HCT116 (cell line): ENCODE measurements around the gene KDM4E. TPM values are rescaled to one million over a fixed set of nuclear protein-coding genes. Genes with fewer than 3 reads are reported as not detected.

ENCODE experiments used
- ATAC-seq: fragments of 200-7000 bp; cut with Tn5 transposase; 2 replicates; pipeline ENCODE4 v1.9.1; 2020; ENCODE audit warnings: mild to moderate bottlenecking, moderate library complexity
- BruUV-seq: library from RNA; stranded (reverse); fragments of 400-500 nt; replicated peaks from 2 replicates; lab custom pipeline; 2021; lab: Mats Ljungman, UMichigan
- CTCF ChIA-PET: fragments of 300-600 bp; sonication (Branson Sonifier 250); formaldehyde crosslinking; loops from one replicate; lab custom pipeline; 2021; ENCODE audit warnings: antibody characterized with exemption; lab: Charles Lee
- POLR2A ChIA-PET: fragments of 300-600, 350-600 bp; sonication (Branson Sonifier 250); formaldehyde crosslinking; loops from one replicate; lab custom pipeline; 2021; ENCODE audit warnings: antibody characterized with exemption; lab: Charles Lee
- RAD21 ChIA-PET, 2 experiments: fragments of 300-600 bp; sonication (Branson Sonifier 250); formaldehyde crosslinking; loops; one replicate each; lab custom pipeline; 2023; ENCODE audit warnings: low total read pairs in 2 of 2; ENCODE audit not compliant: uncharacterized antibody in 2 of 2, unreplicated experiment in 2 of 2, low non-redundant PET in 1 of 2; lab: Charles Lee
- DNase-seq: peaks from one replicate; pipeline ENCODE4 v3.0.0-alpha.2; 2010; ENCODE audit warnings: low read depth, low spot score
- H2AFZ ChIP-seq: fragments of 200-600 bp; shearing (Covaris generic), sonication (generic); 2 replicates; pipeline ENCODE4 v1.6.1; 2017; ENCODE audit warnings: low read depth, mixed run types, mixed read lengths, antibody characterized with exemption, low read length; ENCODE audit not compliant: poor library complexity, severe bottlenecking
- H3K27ac ChIP-seq: 2 replicates; pipeline ENCODE4 v1.5.1; 2012; ENCODE audit warnings: low read depth, low read length
- H3K27me3 ChIP-seq: fragments of 200-600 bp; sonication (generic); 2 replicates; pipeline ENCODE4 v1.6.1; 2016; ENCODE audit warnings: mixed run types, low read length, mixed read lengths; ENCODE audit not compliant: insufficient read depth
- H3K36me3 ChIP-seq, 2 experiments: fragments of 200-500 bp in 1 of 2; fragments of 200-600 bp in 1 of 2; sonication (Bioruptor generic) in 1 of 2; sonication (generic) in 1 of 2; 2 replicates each; pipeline versions ENCODE4 v1.5.1 to v1.6.1; 2014 to 2016; ENCODE audit warnings: low read length in 2 of 2, inconsistent platforms in 1 of 2, mixed read lengths in 1 of 2, mixed run types in 1 of 2; ENCODE audit not compliant: insufficient read depth in 2 of 2, control insufficient read depth in 1 of 2
- H3K4me1 ChIP-seq, 2 experiments: fragments of 200-600 bp in 1 of 2; sonication (generic) in 1 of 2; 2 replicates each; pipeline versions ENCODE4 v1.5.1 to v1.6.1; 2012 to 2017; ENCODE audit warnings: low read length in 2 of 2, inconsistent platforms in 1 of 2, mild to moderate bottlenecking in 1 of 2, mixed read lengths in 1 of 2, mixed run types in 1 of 2, moderate library complexity in 1 of 2; ENCODE audit not compliant: insufficient read depth in 2 of 2, control insufficient read depth in 1 of 2
- H3K4me2 ChIP-seq: fragments of 200-600 bp; sonication (generic); 2 replicates; pipeline ENCODE4 v1.6.1; 2017; ENCODE audit warnings: mixed run types, low read length, mixed read lengths
- H3K4me3 ChIP-seq, 2 experiments: fragments of 200-600 bp in 1 of 2; sonication (generic) in 1 of 2; replicated peaks in 1 of 2; 2 replicates each; pipeline ENCODE4 v1.5.1; 2011 to 2016; ENCODE audit warnings: low read length in 2 of 2, control low read depth in 1 of 2, low read depth in 1 of 2, mild to moderate bottlenecking in 1 of 2, mixed read lengths in 1 of 2, mixed run types in 1 of 2
- H3K79me2 ChIP-seq: fragments of 200-600 bp; sonication (generic); 2 replicates; pipeline ENCODE4 v1.6.1; 2017; ENCODE audit warnings: mild to moderate bottlenecking, mixed run types, low read length, moderate library complexity, mixed read lengths; ENCODE audit not compliant: insufficient read depth
- H3K9ac ChIP-seq: fragments of 200-600 bp; sonication (generic); 2 replicates; pipeline ENCODE4 v1.6.1; 2016; ENCODE audit warnings: low read length, mixed read lengths
- H3K9me2 ChIP-seq: fragments of 200-600 bp; sonication (generic), shearing (Covaris generic); 2 replicates; pipeline ENCODE4 v1.6.1; 2017; ENCODE audit warnings: mixed run types, mild to moderate bottlenecking, moderate library complexity; ENCODE audit not compliant: insufficient read depth
- H3K9me3 ChIP-seq, 2 experiments: fragments of 200-500 bp in 1 of 2; fragments of 200-600 bp in 1 of 2; sonication (Bioruptor generic) in 1 of 2; sonication (generic) in 1 of 2; 2 replicates each; pipeline ENCODE4 v1.6.1; 2014 to 2017; ENCODE audit warnings: low read length in 2 of 2, mixed read lengths in 2 of 2, inconsistent platforms in 1 of 2, low read depth in 1 of 2, mild to moderate bottlenecking in 1 of 2, mixed run types in 1 of 2, moderate library complexity in 1 of 2; ENCODE audit not compliant: control insufficient read depth in 1 of 2, insufficient read depth in 1 of 2
- H4K20me1 ChIP-seq: fragments of 200-600 bp; sonication (generic), shearing (Covaris generic); 2 replicates; pipeline ENCODE4 v1.6.1; 2017; ENCODE audit warnings: mixed run types, mild to moderate bottlenecking, moderate library complexity; ENCODE audit not compliant: insufficient read depth
- ATF3 ChIP-seq: IDR thresholded peaks from 2 replicates; pipeline ENCODE4 v1.6.1; 2012
- CBX3 ChIP-seq: IDR thresholded peaks from 2 replicates; pipeline ENCODE4 v1.6.1; 2012; ENCODE audit warnings: low read depth
- CEBPB ChIP-seq: IDR thresholded peaks from 2 replicates; pipeline ENCODE4 v1.6.1; 2012; ENCODE audit warnings: low read depth
- CTCF ChIP-seq, 3 experiments: fragments of 200-600 bp in 1 of 3; sonication (generic) in 1 of 3; IDR thresholded peaks in 2 of 3; conservative IDR thresholded peaks in 1 of 3; 2 replicates each; pipeline ENCODE4 v1.5.1; 2012 to 2017; ENCODE audit warnings: low read depth in 2 of 3, low read length in 2 of 3, antibody characterized with exemption in 1 of 3, borderline replicate concordance in 1 of 3, control low read depth in 1 of 3, mild to moderate bottlenecking in 1 of 3, mixed read lengths in 1 of 3, mixed run types in 1 of 3, moderate library complexity in 1 of 3; ENCODE audit not compliant: insufficient read depth in 1 of 3
- ELF1 ChIP-seq: IDR thresholded peaks from 2 replicates; pipeline ENCODE4 v1.6.1; 2012; ENCODE audit warnings: low read depth, borderline replicate concordance
- EZH2 ChIP-seq: fragments of 200-600 bp; sonication (generic); IDR thresholded peaks from 2 replicates; pipeline ENCODE4 v1.6.1; 2017; ENCODE audit warnings: antibody characterized with exemption, mixed run types
- FOSL1 ChIP-seq: IDR thresholded peaks from 2 replicates; pipeline ENCODE4 v1.6.1; 2012; ENCODE audit warnings: low read depth
- JUND ChIP-seq: IDR thresholded peaks from 2 replicates; pipeline ENCODE4 v1.6.1; 2012
- RAD21 ChIP-seq: IDR thresholded peaks from 2 replicates; pipeline ENCODE4 v1.6.1; 2012; ENCODE audit warnings: low read depth, mild to moderate bottlenecking
- REST ChIP-seq: IDR thresholded peaks from 2 replicates; pipeline ENCODE4 v1.6.1; 2012; ENCODE audit warnings: low read depth
- SRF ChIP-seq: IDR thresholded peaks from 2 replicates; pipeline ENCODE4 v1.6.1; 2012; ENCODE audit warnings: low read depth
- TCF7L2 ChIP-seq: IDR thresholded peaks from 2 replicates; pipeline ENCODE4 v1.7.0; 2011; ENCODE audit warnings: borderline replicate concordance, inconsistent platforms; ENCODE audit not compliant: insufficient read depth, insufficient read length; ENCODE audit errors: extremely low read depth
- ZFX ChIP-seq: fragments of 450-650 bp; IDR thresholded peaks from 2 replicates; pipeline ENCODE4 v1.6.1; 2017
- ZNF274 ChIP-seq: fragments of 200-500 bp; sonication (Bioruptor generic); IDR thresholded peaks from 2 replicates; pipeline ENCODE4 v1.6.1; 2014; ENCODE audit warnings: mild to moderate bottlenecking, low read depth, low read length, inconsistent platforms
- intact Hi-C: fragments of 100-400 bp; cut with micrococcal nuclease; formaldehyde crosslinking; loops from 2 replicates; pipeline ENCODE4 v1.10.0; 2022
- total RNA-seq: library from RNA; stranded (reverse); gene quantifications from one replicate; pipeline ENCODE4 v1.2.1, GENCODE V29; 2021; ENCODE audit not compliant: unreplicated experiment

The KDM4E gene
- total RNA-seq, 1 experiment from 2014 or later, result not detected

- TF ChIP-seq TCF7L2, result no peak
- intact Hi-C loops, result no loop called here
- peaks cover 7 to 14% of the 10 kb centered on the region in 2 experiments; a peak in 3 of 4 replicates for H3K4me1 ChIP-seq
- no TSS peak for BruUV-seq
- H4K20me1 ChIP-seq, result no peaks in the 10 kb centered on the region
- H3K27ac ChIP-seq, result no peak overlapping the region
- H3K9ac ChIP-seq, result no peak overlapping the region
- no peak overlapping the region for H3K4me3 ChIP-seq
- DNase-seq, result no peak
- no peaks in the 10 kb centered on the region for H3K27me3 ChIP-seq
- no peak overlapping the region for H2AFZ ChIP-seq
- ChIA-PET CTCF (no interaction called here), POLR2A (no interaction called here), RAD21 (no interaction called here)
- no peak overlapping the region for H3K4me2 ChIP-seq
- H3K36me3 ChIP-seq, result peaks cover 7 to 12% of the 10 kb centered on the region in 2 experiments; a peak in 2 of 4 replicates
- no peaks in the 10 kb centered on the region for H3K9me2 ChIP-seq
- ATAC-seq, result no peak
- H3K79me2 ChIP-seq, result peaks cover 30% of the 10 kb centered on the region
- no peaks in the 10 kb centered on the region for H3K9me3 ChIP-seq
Measured at GRCh38 chr11:94975599-94975998, 49.5 kb upstream of the KDM4E start.

GRCh38 chr11:94987378-94987777 is 37.7 kb upstream of the KDM4E start:
- intact Hi-C loops, result no loop called here
- no peaks in the 10 kb centered on the region for H3K36me3 ChIP-seq
- H3K4me3 ChIP-seq, result no peak overlapping the region
- ChIA-PET RAD21 (no interaction called here), CTCF (no interaction called here), POLR2A (no interaction called here)
- no peak overlapping the region for H3K27ac ChIP-seq
- no peaks in the 10 kb centered on the region for H3K4me1 ChIP-seq
- H4K20me1 ChIP-seq, result no peaks in the 10 kb centered on the region
- H3K9me3 ChIP-seq, result no peaks in the 10 kb centered on the region
- no peaks in the 10 kb centered on the region for H3K79me2 ChIP-seq
- no peak overlapping the region for H2AFZ ChIP-seq
- H3K9me2 ChIP-seq, result no peaks in the 10 kb centered on the region
- 0 out of 2 replicates have a peak, but pooled peaks cover 3% of the 10 kb centered on the region for H3K27me3 ChIP-seq
- no TSS peak for BruUV-seq
- ATAC-seq (no peak), DNase-seq (no peak)
- no peak overlapping the region for H3K9ac ChIP-seq
- H3K4me2 ChIP-seq, result no peak overlapping the region
- TF ChIP-seq ZNF274 (no peak), JUND (no peak), EZH2 (no peak), ATF3 (no peak), RAD21 (no peak), ELF1 (no peak), TCF7L2 (no peak), ZFX (no peak), CBX3 (no peak), FOSL1 (no peak), CTCF (IDR thresholded peaks at IDR 0.05 in 2 of 3, conservative IDR thresholded peaks at IDR 0.05 in 1 of 3; ENCODE audit: borderline replicate concordance in 1 of 3, insufficient read depth in 1 of 3, low read depth in 2 of 3, low read length in 2 of 3) (no peak), CEBPB (no peak), SRF (no peak), REST (no peak)
